Spleen (tissue), 11 donors: ENCODE measurements around the gene LEF1. TPM values are rescaled to one million over a fixed set of nuclear protein-coding genes. Genes with fewer than 3 reads are reported as not detected.

Experiments used
- DNase-seq: peaks from one replicate; pipeline ENCODE4 v3.0.0-alpha.2; 2020
- H3K27ac ChIP-seq, 8 donors: fragments of 200-600 bp; sonication (generic) in 7 of 8; 1 replicate in 4 of 8; 2 replicates in 4 of 8; pipeline versions ENCODE4 v1.5.0 to v1.8.0; 2016 to 2021; ENCODE audit warnings: inconsistent platforms in 4 of 8, mild to moderate bottlenecking in 4 of 8, moderate library complexity in 1 of 8
- H3K27me3 ChIP-seq, 7 donors: fragments of 200-600 bp; sonication (generic) in 6 of 7; replicated peaks in 1 of 7; 1 replicate in 4 of 7; 2 replicates in 3 of 7; pipeline versions ENCODE4 v1.5.0 to v1.8.0; 2016 to 2021; ENCODE audit warnings: inconsistent platforms in 3 of 7, mild to moderate bottlenecking in 1 of 7
- H3K36me3 ChIP-seq, 6 donors: fragments of 200-600 bp; sonication (generic) in 5 of 6; 1 replicate in 4 of 6; 2 replicates in 2 of 6; pipeline versions ENCODE4 v1.5.0 to v1.8.0; 2016 to 2021; ENCODE audit warnings: inconsistent platforms in 2 of 6
- H3K4me1 ChIP-seq, 6 donors: fragments of 200-600 bp; sonication (generic) in 5 of 6; 1 replicate in 3 of 6; 2 replicates in 3 of 6; pipeline versions ENCODE4 v1.5.0 to v1.8.0; 2016 to 2021; ENCODE audit warnings: inconsistent platforms in 3 of 6
- H3K4me3 ChIP-seq, 8 donors: fragments of 200-600 bp; sonication (generic) in 7 of 8; 1 replicate in 4 of 8; 2 replicates in 4 of 8; pipeline versions ENCODE4 v1.5.0 to v1.8.0; 2016 to 2021; ENCODE audit warnings: inconsistent platforms in 4 of 8, mild to moderate bottlenecking in 4 of 8, moderate library complexity in 2 of 8
- H3K9me3 ChIP-seq, 8 donors: fragments of 200-600 bp; sonication (generic) in 7 of 8; 1 replicate in 4 of 8; 2 replicates in 4 of 8; pipeline versions ENCODE4 v1.5.0 to v1.8.0; 2016 to 2021; ENCODE audit warnings: inconsistent platforms in 4 of 8
- POLR2A ChIP-seq, 3 donors: fragments of 450-650 bp; IDR thresholded peaks; one replicate each; pipeline ENCODE4 v1.5.1; 2017; ENCODE audit warnings: antibody characterized with exemption in 3 of 3, mild to moderate bottlenecking in 1 of 3
- POLR2AphosphoS5 ChIP-seq, 3 donors: sonication (generic); formaldehyde crosslinking; IDR thresholded peaks; one replicate each; pipeline ENCODE4 v1.5.1; 2017; ENCODE audit warnings: antibody characterized with exemption in 3 of 3
- WGBS, 5 donors: extraction: QIAGEN DNeasy Blood & Tissue Kit in 3 of 5; methylation state at CpG; one replicate each; pipeline versions ENCODE4 v1.1.5 to v1.1.7; 2013 to 2018; 5-methylcytosine and 5-hydroxymethylcytosine counted together
- intact Hi-C: fragments of 100-400 bp; cut with DNase I; formaldehyde crosslinking; loops from one replicate; pipeline ENCODE4 v1.15.0; 2023; ENCODE audit warnings: low total_unique reads
- polyA plus RNA-seq, 3 donors: library from polyadenylated mRNA; stranded (reverse); fragments of 200-250 nt; gene quantifications; one replicate each; pipeline ENCODE4 v1.2.1, GENCODE V29; 2013
- total RNA-seq, 7 donors: library from RNA; depleted of rRNA in 3 of 7; stranded (reverse); fragments of >200 nt in 3 of 7; fragmentation: NEBNext Ultra II Directional in 4 of 7; extraction: Animal tissue kit (Norgen Biotek cat#: 25700) in 4 of 7; gene quantifications; one replicate each; pipeline versions ENCODE4 v1.1.0 to v1.2.1, GENCODE V29; 2016 to 2021
- TF ChIP-seq, protein P1 (sequence below), 11 experiments: fragments of 200-600 bp in 7 of 11; fragments of 450-650 bp in 4 of 11; sonication (generic) in 4 of 11; IDR thresholded peaks in 8 of 11; conservative IDR thresholded peaks in 3 of 11; 1 replicate in 7 of 11; 2 replicates in 4 of 11; pipeline versions ENCODE4 v1.4.0 to v1.8.0; 2016 to 2021; ENCODE audit warnings: antibody characterized with exemption in 11 of 11, inconsistent platforms in 4 of 11, mild to moderate bottlenecking in 1 of 11
- donor health status: healthy with polysubstance abuse.
- donor health status: DM: no; HTN: no; CAD: no; lungs with moderate emphysema.
- donor health status: DM: no; HTN: no; CAD: no.
- donor health status: Bipolar disorder and iron deficiency.
- donor health status: healthy.
- donor health status: DM: no; HTN: no; CAD: no.
- donor health status: DM: yes; HTN: yes; CAD: no.

The LEF1 gene
- total and polyA plus RNA-seq, 10 donors: 7.8 to 55.4 (median 33.9) TPM

DNA sequence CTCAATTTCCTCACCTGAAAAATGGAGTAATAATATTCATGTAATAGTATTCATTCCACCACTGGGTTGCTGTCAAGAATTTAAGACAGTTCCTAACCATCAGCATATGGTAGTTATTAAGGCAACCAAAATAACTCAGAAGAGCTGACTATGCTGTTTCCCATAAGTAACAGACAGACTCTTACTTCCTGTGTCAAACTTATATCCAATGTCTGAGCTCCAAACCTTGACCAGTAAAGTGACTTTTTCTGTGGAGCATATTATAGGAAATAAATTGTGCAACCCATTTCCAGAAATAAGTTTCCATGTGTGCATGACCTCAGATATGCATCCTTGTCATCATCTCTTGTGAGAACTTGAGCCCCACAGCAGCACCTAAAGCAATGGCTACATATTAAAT lies 100.3 kb downstream of the LEF1 start:
- no peak overlapping the region for H3K4me3 ChIP-seq
- intact Hi-C loops: no loop called here
- no peaks in the 10 kb centered on the region for H3K4me1 ChIP-seq
- H3K36me3 ChIP-seq: no peaks in the 10 kb centered on the region
- H3K27me3 ChIP-seq: peaks cover 0 to 4% (median 0%) of the 10 kb centered on the region in 7 donors
- no peak for TF ChIP-seq POLR2AphosphoS5 (IDR thresholded peaks at IDR 0.05)
- TF ChIP-seq, protein P1, sequence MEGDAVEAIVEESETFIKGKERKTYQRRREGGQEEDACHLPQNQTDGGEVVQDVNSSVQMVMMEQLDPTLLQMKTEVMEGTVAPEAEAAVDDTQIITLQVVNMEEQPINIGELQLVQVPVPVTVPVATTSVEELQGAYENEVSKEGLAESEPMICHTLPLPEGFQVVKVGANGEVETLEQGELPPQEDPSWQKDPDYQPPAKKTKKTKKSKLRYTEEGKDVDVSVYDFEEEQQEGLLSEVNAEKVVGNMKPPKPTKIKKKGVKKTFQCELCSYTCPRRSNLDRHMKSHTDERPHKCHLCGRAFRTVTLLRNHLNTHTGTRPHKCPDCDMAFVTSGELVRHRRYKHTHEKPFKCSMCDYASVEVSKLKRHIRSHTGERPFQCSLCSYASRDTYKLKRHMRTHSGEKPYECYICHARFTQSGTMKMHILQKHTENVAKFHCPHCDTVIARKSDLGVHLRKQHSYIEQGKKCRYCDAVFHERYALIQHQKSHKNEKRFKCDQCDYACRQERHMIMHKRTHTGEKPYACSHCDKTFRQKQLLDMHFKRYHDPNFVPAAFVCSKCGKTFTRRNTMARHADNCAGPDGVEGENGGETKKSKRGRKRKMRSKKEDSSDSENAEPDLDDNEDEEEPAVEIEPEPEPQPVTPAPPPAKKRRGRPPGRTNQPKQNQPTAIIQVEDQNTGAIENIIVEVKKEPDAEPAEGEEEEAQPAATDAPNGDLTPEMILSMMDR (IDR thresholded peaks at IDR 0.05 in 8 of 11, conservative IDR thresholded peaks at IDR 0.05 in 3 of 11): no peak
- TF ChIP-seq POLR2A (IDR thresholded peaks at IDR 0.05): no peak
- H3K9me3 ChIP-seq: no peaks in the 10 kb centered on the region
- H3K27ac ChIP-seq: no peak overlapping the region
- no peak for DNase-seq

DNA sequence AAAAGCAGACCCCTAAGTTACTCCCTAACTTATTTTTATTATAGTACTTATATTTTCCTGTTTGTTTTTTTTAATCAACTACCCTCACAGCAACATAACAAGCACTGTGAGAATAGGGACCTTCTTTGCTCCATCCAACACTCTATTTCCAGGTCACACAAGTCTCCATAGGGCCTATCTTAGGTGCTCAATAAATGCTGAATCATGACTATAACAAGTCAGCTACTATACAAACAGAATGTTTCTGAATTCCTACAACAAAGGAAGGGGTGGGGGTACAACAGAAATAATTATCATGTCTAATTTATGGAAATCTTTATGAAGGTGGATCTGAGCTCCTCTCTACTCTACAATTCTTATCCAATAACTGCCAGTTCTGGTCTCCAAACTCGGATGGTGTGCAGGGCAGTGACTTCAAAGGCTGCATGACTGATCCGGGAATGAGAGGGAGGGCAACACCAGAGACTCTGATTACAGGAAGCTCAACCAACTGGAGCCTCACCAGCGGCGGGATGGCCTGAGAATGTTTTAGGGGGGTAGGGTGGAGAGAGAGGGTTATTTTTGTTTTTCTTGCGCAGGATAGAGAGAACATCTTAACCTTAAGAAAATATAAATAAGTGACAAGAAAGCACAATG lies 107.9 kb downstream of the LEF1 start:
- Histone ChIP-seq H3K4me3 (no peak overlapping the region), H3K4me1 (no peaks in the 10 kb centered on the region), H3K27ac (no peak overlapping the region), H3K27me3 (peaks cover 0 to 7% (median 0%) of the 10 kb centered on the region in 7 donors), H3K9me3 (no peaks in the 10 kb centered on the region), H3K36me3 (no peaks in the 10 kb centered on the region)
- no peak for DNase-seq
- intact Hi-C loops: no loop called here
- 73 to 79% (median 77%) methylated on average over 5 of the region's 5 CpGs for WGBS, 5 donors
- TF ChIP-seq POLR2A (IDR thresholded peaks at IDR 0.05): no peak
- TF ChIP-seq, protein P1 (IDR thresholded peaks at IDR 0.05 in 8 of 11, conservative IDR thresholded peaks at IDR 0.05 in 3 of 11): no peak

DNA sequence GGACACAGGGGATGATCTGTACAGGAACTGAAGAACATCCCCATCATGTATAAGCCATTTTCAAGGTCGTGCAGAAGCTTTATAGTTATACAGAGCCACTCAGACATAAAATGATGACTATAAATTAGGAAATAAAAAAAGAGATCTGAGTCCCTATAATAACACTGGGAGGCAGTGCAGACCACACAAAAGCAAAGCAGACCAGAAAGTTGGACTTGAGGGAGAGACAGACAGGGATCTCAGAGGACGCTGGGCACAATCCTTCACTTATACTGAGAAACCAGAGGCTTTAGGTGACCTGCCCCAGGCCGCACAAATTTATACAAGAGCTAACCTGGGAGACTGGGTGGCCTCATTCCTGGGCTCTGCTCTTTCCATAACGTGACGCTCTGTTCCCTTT lies 108.6 kb downstream of the LEF1 start:
- H3K27me3 ChIP-seq: peaks cover 0 to 7% (median 0%) of the 10 kb centered on the region in 7 donors
- H3K9me3 ChIP-seq: no peaks in the 10 kb centered on the region
- H3K4me1 ChIP-seq: no peaks in the 10 kb centered on the region
- 54 to 67% (median 58%) methylated on average over 5 of the region's 5 CpGs for WGBS, 5 donors
- intact Hi-C loops: no loop called here
- H3K36me3 ChIP-seq: no peaks in the 10 kb centered on the region
- no peak overlapping the region for H3K27ac ChIP-seq
- no peak overlapping the region for H3K4me3 ChIP-seq
- DNase-seq: no peak
- TF ChIP-seq POLR2A (IDR thresholded peaks at IDR 0.05): no peak
- TF ChIP-seq, protein P1 (IDR thresholded peaks at IDR 0.05 in 8 of 11, conservative IDR thresholded peaks at IDR 0.05 in 3 of 11): peak in 2 of 11 experiments; percentile 26 to 48

DNA sequence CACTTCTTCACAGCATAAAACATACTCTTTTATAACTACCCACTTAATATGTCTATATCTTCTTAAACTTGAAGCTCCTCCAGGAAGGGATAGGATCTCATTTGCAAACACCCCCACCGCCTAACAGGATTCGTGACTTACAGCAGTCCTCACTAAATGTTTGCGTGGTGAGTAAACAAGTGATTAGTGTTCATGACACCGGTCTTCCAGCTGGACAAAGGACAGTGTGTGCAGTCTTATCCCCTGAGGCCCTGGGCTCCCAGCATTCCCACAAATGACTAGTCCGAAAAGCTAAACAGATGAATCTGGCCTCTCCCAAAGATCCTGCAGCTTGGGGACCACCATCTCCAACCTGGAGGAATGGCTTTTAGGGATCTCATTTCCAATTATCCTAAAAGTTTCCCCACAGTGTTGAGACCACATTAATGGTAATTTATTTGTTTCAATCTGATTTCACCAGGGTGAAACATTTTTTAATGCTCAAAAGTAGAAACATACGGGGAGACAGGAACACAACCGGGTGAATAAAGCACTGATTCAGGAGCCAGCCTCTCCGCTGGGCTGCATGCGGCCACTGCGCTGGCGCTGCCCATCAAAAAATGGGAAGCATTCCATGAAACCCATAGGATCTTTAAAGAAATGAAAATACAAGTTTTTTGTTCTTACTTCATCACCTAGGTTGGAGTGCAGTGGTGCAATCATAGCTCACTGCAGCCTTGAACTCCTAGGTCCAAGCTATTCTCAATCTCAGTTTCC lies 109.9 kb downstream of the LEF1 start:
- H3K4me1 ChIP-seq: no peaks in the 10 kb centered on the region
- TF ChIP-seq POLR2A (IDR thresholded peaks at IDR 0.05): no peak
- TF ChIP-seq POLR2AphosphoS5 (IDR thresholded peaks at IDR 0.05): no peak
- TF ChIP-seq, protein P1 (IDR thresholded peaks at IDR 0.05 in 8 of 11, conservative IDR thresholded peaks at IDR 0.05 in 3 of 11): no peak
- WGBS, 5 donors: 84 to 94% (median 92%) methylated on average over 11 of the region's 11 CpGs
- H3K9me3 ChIP-seq: no peaks in the 10 kb centered on the region
- no peaks in the 10 kb centered on the region for H3K36me3 ChIP-seq
- DNase-seq: no peak
- intact Hi-C loops: no loop called here
- no peak overlapping the region for H3K27ac ChIP-seq
- no peak overlapping the region for H3K4me3 ChIP-seq
- H3K27me3 ChIP-seq: peaks cover 0 to 7% (median 0%) of the 10 kb centered on the region in 7 donors
